HEK293 (cell line): Measurements from ENCODE around the gene BCAN.

Source experiments
- CTCF ChIA-PET: fragments of 350-600 bp; formaldehyde crosslinking; extraction: SDS; loops from one replicate; lab custom pipeline; 2021; ENCODE audit warnings: antibody characterized with exemption; lab: Yijun Ruan, JAX
- POLR2A ChIA-PET: fragments of 300-600 bp; formaldehyde crosslinking; extraction: SDS; loops from one replicate; lab custom pipeline; 2020; ENCODE audit warnings: antibody characterized with exemption, inconsistent platforms; lab: Yijun Ruan, JAX
- H3K27ac ChIP-seq: fragments of 200-500 bp; sonication (Bioruptor generic); 2 replicates; pipeline ENCODE4 v1.5.1; 2014; ENCODE audit warnings: low read depth, low read length, control low read depth, inconsistent platforms; ENCODE audit errors: extremely low read depth
- H3K36me3 ChIP-seq, 2 experiments: fragments of 200-500 bp in 1 of 2; sonication (Bioruptor generic) in 1 of 2; 1 replicate in 1 of 2; 2 replicates in 1 of 2; pipeline ENCODE4 v1.5.1; 2014 to 2017; ENCODE audit warnings: inconsistent platforms in 2 of 2, low read length in 2 of 2; ENCODE audit not compliant: control insufficient read depth in 2 of 2, insufficient read depth in 1 of 2
- H3K4me1 ChIP-seq: fragments of 200-500 bp; sonication (Bioruptor generic); 2 replicates; pipeline ENCODE4 v1.5.1; 2014; ENCODE audit warnings: mild to moderate bottlenecking, low read length, inconsistent platforms; ENCODE audit not compliant: control insufficient read depth, insufficient read depth
- H3K4me3 ChIP-seq: 2 replicates; pipeline ENCODE4 v1.5.1; 2011; ENCODE audit warnings: low read depth, mild to moderate bottlenecking, control low read depth, low read length, moderate library complexity
- H3K9me3 ChIP-seq: fragments of 200-500 bp; sonication (Bioruptor generic); 2 replicates; pipeline ENCODE4 v1.5.1; 2014; ENCODE audit warnings: low read depth, low read length, inconsistent platforms; ENCODE audit not compliant: control insufficient read depth, insufficient read depth
- HOXD13 ChIP-seq: sonication (generic); formaldehyde crosslinking; IDR thresholded peaks from 2 replicates; pipeline ENCODE4 v1.8.0; 2022; ENCODE audit warnings: missing genetic modification reagents, borderline replicate concordance
- IKZF3 ChIP-seq: fragments of 450-650 bp; IDR thresholded peaks from 2 replicates; pipeline ENCODE4 v1.5.0; 2018; ENCODE audit warnings: missing biosample characterization, mild to moderate bottlenecking, missing genetic modification characterization, moderate library complexity
- PATZ1 ChIP-seq: fragments of 450-650 bp; formaldehyde crosslinking; IDR thresholded peaks from 2 replicates; pipeline ENCODE4 v1.5.1; 2016; ENCODE audit warnings: missing biosample characterization, missing genetic modification characterization
- PRDM10 ChIP-seq: fragments of 450-650 bp; formaldehyde crosslinking; IDR thresholded peaks from 2 replicates; pipeline ENCODE4 v1.5.1; 2016; ENCODE audit warnings: missing biosample characterization, missing genetic modification characterization
- SP7 ChIP-seq: fragments of 450-650 bp; formaldehyde crosslinking; IDR thresholded peaks from 2 replicates; pipeline ENCODE4 v1.5.1; 2016; ENCODE audit warnings: missing biosample characterization, missing genetic modification characterization
- TRIM28 ChIP-seq: IDR thresholded peaks from 2 replicates; pipeline ENCODE4 v1.6.1; 2011; ENCODE audit warnings: low read length, control low read depth, borderline replicate concordance
- WT1 ChIP-seq: fragments of 450-650 bp; formaldehyde crosslinking; IDR thresholded peaks from 2 replicates; pipeline ENCODE4 v1.5.1; 2016; ENCODE audit warnings: missing biosample characterization, missing genetic modification characterization
- ZBTB17 ChIP-seq: fragments of 450-650 bp; formaldehyde crosslinking; IDR thresholded peaks from 2 replicates; pipeline ENCODE4 v1.5.1; 2016; ENCODE audit warnings: missing biosample characterization, missing genetic modification characterization
- ZBTB20 ChIP-seq: fragments of 450-650 bp; formaldehyde crosslinking; IDR thresholded peaks from 2 replicates; pipeline ENCODE4 v1.5.1; 2016; ENCODE audit warnings: missing biosample characterization, missing genetic modification characterization
- ZBTB21 ChIP-seq: fragments of 450-650 bp; formaldehyde crosslinking; IDR thresholded peaks from 2 replicates; pipeline ENCODE4 v1.5.1; 2017; ENCODE audit warnings: missing biosample characterization, missing genetic modification characterization
- ZBTB26 ChIP-seq: fragments of 450-650 bp; formaldehyde crosslinking; optimal IDR thresholded peaks from 2 replicates; pipeline ENCODE3; 2016; ENCODE audit warnings: missing biosample characterization, mild to moderate bottlenecking, missing genetic modification characterization
- ZBTB48 ChIP-seq: fragments of 450-650 bp; formaldehyde crosslinking; IDR thresholded peaks from 2 replicates; pipeline ENCODE4 v1.5.1; 2016; ENCODE audit warnings: missing biosample characterization, missing genetic modification characterization
- ZFP37 ChIP-seq: fragments of 450-650 bp; formaldehyde crosslinking; IDR thresholded peaks from 2 replicates; pipeline ENCODE4 v1.5.1; 2016; ENCODE audit warnings: missing biosample characterization, missing genetic modification characterization
- ZIC2 ChIP-seq: fragments of 450-650 bp; formaldehyde crosslinking; IDR thresholded peaks from 2 replicates; pipeline ENCODE4 v1.5.1; 2016; ENCODE audit warnings: missing biosample characterization, missing genetic modification characterization
- ZNF133 ChIP-seq: fragments of 450-650 bp; formaldehyde crosslinking; IDR thresholded peaks from 2 replicates; pipeline ENCODE4 v1.5.1; 2016; ENCODE audit warnings: missing biosample characterization, missing genetic modification characterization
- ZNF266 ChIP-seq: fragments of 450-650 bp; formaldehyde crosslinking; IDR thresholded peaks from 2 replicates; pipeline ENCODE4 v1.5.1; 2016; ENCODE audit warnings: missing biosample characterization, missing genetic modification characterization, low read depth
- ZNF449 ChIP-seq: fragments of 450-650 bp; formaldehyde crosslinking; IDR thresholded peaks from 2 replicates; pipeline ENCODE4 v1.5.1; 2017; ENCODE audit warnings: missing biosample characterization, mild to moderate bottlenecking, missing genetic modification characterization, moderate library complexity
- ZNF48 ChIP-seq: fragments of 450-650 bp; formaldehyde crosslinking; IDR thresholded peaks from 2 replicates; pipeline ENCODE4 v1.5.1; 2016; ENCODE audit warnings: missing biosample characterization, missing genetic modification characterization
- ZNF530 ChIP-seq: fragments of 450-650 bp; formaldehyde crosslinking; IDR thresholded peaks from 2 replicates; pipeline ENCODE4 v1.5.1; 2016; ENCODE audit warnings: low read depth, missing biosample characterization, missing genetic modification characterization
- ZNF600 ChIP-seq: fragments of 450-650 bp; formaldehyde crosslinking; IDR thresholded peaks from 2 replicates; pipeline ENCODE4 v1.5.1; 2016; ENCODE audit warnings: missing biosample characterization, missing genetic modification characterization
- ZNF629 ChIP-seq: fragments of 450-650 bp; formaldehyde crosslinking; IDR thresholded peaks from 2 replicates; pipeline ENCODE4 v1.5.1; 2017; ENCODE audit warnings: missing biosample characterization, missing genetic modification characterization
- ZNF654 ChIP-seq: fragments of 450-650 bp; formaldehyde crosslinking; IDR thresholded peaks from 2 replicates; pipeline ENCODE4 v1.5.1; 2016; ENCODE audit warnings: low read depth, missing biosample characterization, missing genetic modification characterization
- ZNF660 ChIP-seq: fragments of 450-650 bp; IDR thresholded peaks from 2 replicates; pipeline ENCODE4 v1.5.1; 2018; ENCODE audit warnings: missing biosample characterization, mild to moderate bottlenecking, missing genetic modification characterization
- ZNF692 ChIP-seq: fragments of 450-650 bp; formaldehyde crosslinking; IDR thresholded peaks from 2 replicates; pipeline ENCODE4 v1.5.1; 2016; ENCODE audit warnings: missing biosample characterization, missing genetic modification characterization
- ZNF701 ChIP-seq: fragments of 450-650 bp; formaldehyde crosslinking; IDR thresholded peaks from 2 replicates; pipeline ENCODE4 v1.5.1; 2016; ENCODE audit warnings: missing biosample characterization, missing genetic modification characterization
- ZNF791 ChIP-seq: fragments of 450-650 bp; formaldehyde crosslinking; IDR thresholded peaks from 2 replicates; pipeline ENCODE4 v1.5.1; 2016; ENCODE audit warnings: missing biosample characterization, missing genetic modification characterization
- ZSCAN30 ChIP-seq: fragments of 450-650 bp; IDR thresholded peaks from 2 replicates; pipeline ENCODE4 v1.5.1; 2018; ENCODE audit warnings: missing biosample characterization, mild to moderate bottlenecking, missing genetic modification characterization, moderate library complexity
- ZXDB ChIP-seq: fragments of 450-650 bp; formaldehyde crosslinking; IDR thresholded peaks from 2 replicates; pipeline ENCODE4 v1.5.1; 2016; ENCODE audit warnings: missing biosample characterization, missing genetic modification characterization

Gene BCAN

GRCh38 chr1:156689035-156689952 is 47.4 kb downstream of the BCAN start:
- ChIA-PET POLR2A (interaction anchor here (0.6 to 3.9 kb wide), 15 partner anchors 13 to 239 kb away, joined by 3 to 44 read pairs (median 6); partner anchors contain the start of genes CRABP2, HDGF, ISG20L2 and METTL25B), CTCF (interaction anchor here (0.6 to 21.1 kb wide), 64 partner anchors 12 to 1591 kb away, joined by 3 to 579 read pairs (median 5); partner anchors contain the start of genes CRABP2, HAPLN2, HDGF and INSRR)
- H3K9me3 ChIP-seq = no peaks in the 10 kb centered on the region
- H3K36me3 ChIP-seq = no peaks in the 10 kb centered on the region
- H3K4me3 ChIP-seq = peak overlapping the region; percentile 36
- peaks cover 16% of the 10 kb centered on the region for H3K4me1 ChIP-seq
- H3K27ac ChIP-seq = no peak overlapping the region
- TF ChIP-seq HOXD13 (no peak), PATZ1 (tag by site-specific recombination) (peak; percentile 78), ZBTB26 (tag by site-specific recombination) (peak; percentile 9), ZNF654 (tag by site-specific recombination) (peak; percentile 92), ZBTB21 (no peak), ZNF48 (no peak), ZNF600 (tag by site-specific recombination) (peak; percentile 11; the same call in 1 of the 2 replicates), WT1 (tag by site-specific recombination) (peak; percentile 69), ZXDB (tag by site-specific recombination) (peak; percentile 45), ZBTB48 (peak; percentile 95), SP7 (peak; percentile 57), PRDM10 (peak; percentile 70), TRIM28 (peak; percentile 28; the same call in 1 of the 2 replicates), ZNF530 (tag by site-specific recombination) (no peak), ZNF701 (tag by site-specific recombination) (no peak), ZNF791 (tag by site-specific recombination) (no peak), ZNF692 (tag by site-specific recombination) (peak; percentile 59; the same call in 1 of the 2 replicates), ZBTB17 (tag by site-specific recombination) (peak; percentile 56), ZFP37 (tag by site-specific recombination) (0 out of 2 replicates have a peak, but pooled peaks have one; percentile 81), ZNF660 (tag by site-specific recombination) (peak; percentile 28; the same call in 1 of the 2 replicates), ZIC2 (peak; percentile 66), ZNF266 (no peak), ZNF629 (tag by site-specific recombination) (0 out of 2 replicates have a peak, but pooled peaks have one; percentile 19), ZNF133 (tag by site-specific recombination) (no peak), ZBTB20 (0 out of 2 replicates have a peak, but pooled peaks have one; percentile 31), ZSCAN30 (tag by site-specific recombination) (peak; percentile 72; the same call in 1 of the 2 replicates), IKZF3 (tag by site-specific recombination) (peak; percentile 38), ZNF449 (tag by site-specific recombination) (peak; percentile 66)
